B cell (primary cell): Measurements from ENCODE around the gene TRIM41. TPM values are rescaled to one million over a fixed set of nuclear protein-coding genes. Genes with fewer than 3 reads are reported as not detected.

Source experiments
- ATAC-seq: fragments of 200-7000 bp; cut with Tn5 transposase; one replicate; pipeline ENCODE4 v1.10.0; 2021; ENCODE audit warnings: low read depth, mild to moderate bottlenecking, moderate number of reproducible peaks, moderate library complexity
- CTCF ChIA-PET: fragments of 350-600 bp; sonication (Branson Sonifier 250); formaldehyde crosslinking; loops from one replicate; lab custom pipeline; 2021; ENCODE audit warnings: antibody characterized with exemption, inconsistent platforms; lab: Charles Lee
- POLR2A ChIA-PET: fragments of 350-600 bp; sonication (Branson Sonifier 250); formaldehyde crosslinking; loops from one replicate; lab custom pipeline; 2021; ENCODE audit warnings: antibody characterized with exemption; lab: Charles Lee
- DNase-seq: peaks from one replicate; pipeline ENCODE4 v3.0.0; 2013
- H2AFZ ChIP-seq: 2 replicates; pipeline ENCODE4 v1.6.1; 2012; ENCODE audit warnings: mild to moderate bottlenecking, low read depth, low read length; ENCODE audit not compliant: insufficient read depth, poor library complexity, severe bottlenecking
- H3K27ac ChIP-seq, 2 donors: 1 replicate in 1 of 2; 2 replicates in 1 of 2; pipeline ENCODE4 v1.5.1; 2012 to 2013; ENCODE audit warnings: low read length in 2 of 2, mild to moderate bottlenecking in 2 of 2, moderate library complexity in 1 of 2
- H3K27me3 ChIP-seq, 4 experiments: fragments of 200-600 bp in 1 of 4; sonication (generic) in 1 of 4; replicated peaks in 1 of 4; 1 replicate in 2 of 4; 2 replicates in 2 of 4; pipeline versions ENCODE4 v1.6.1 to v1.7.0; 2013 to 2016; ENCODE audit warnings: low read length in 3 of 4, mild to moderate bottlenecking in 2 of 4, mixed read lengths in 1 of 4, moderate library complexity in 1 of 4; ENCODE audit not compliant: insufficient read depth in 4 of 4, control insufficient read depth in 3 of 4; ENCODE audit errors: control extremely low read depth in 1 of 4
- H3K36me3 ChIP-seq, 2 experiments: replicated peaks in 1 of 2; 1 replicate in 1 of 2; 2 replicates in 1 of 2; pipeline versions ENCODE4 v1.6.1 to v1.7.1; 2013; ENCODE audit warnings: low read length in 1 of 2; ENCODE audit not compliant: insufficient read depth in 2 of 2, control insufficient read depth in 1 of 2; ENCODE audit errors: control extremely low read depth in 1 of 2, extremely low read depth in 1 of 2
- H3K4me1 ChIP-seq, 2 donors: fragments of 200-600 bp in 1 of 2; sonication (generic) in 1 of 2; 1 replicate in 1 of 2; 2 replicates in 1 of 2; pipeline versions ENCODE4 v1.5.1 to v1.6.1; 2013 to 2017; ENCODE audit warnings: low read length in 2 of 2; ENCODE audit not compliant: control insufficient read depth in 2 of 2, insufficient read depth in 2 of 2
- H3K4me2 ChIP-seq: replicated peaks from 2 replicates; pipeline ENCODE3; 2012; ENCODE audit warnings: mild to moderate bottlenecking, low read depth, low read length; ENCODE audit not compliant: poor library complexity, severe bottlenecking
- H3K4me3 ChIP-seq, 5 experiments: fragments of 200-600 bp in 1 of 5; sonication (generic) in 1 of 5; 1 replicate in 3 of 5; 2 replicates in 2 of 5; pipeline versions ENCODE4 v1.5.1 to v1.7.0; 2011 to 2016; ENCODE audit warnings: low read length in 4 of 5, mild to moderate bottlenecking in 4 of 5, low read depth in 2 of 5, control low read depth in 1 of 5, moderate library complexity in 1 of 5; ENCODE audit not compliant: insufficient read depth in 1 of 5; ENCODE audit errors: control extremely low read depth in 1 of 5, extremely low read depth in 1 of 5
- H3K79me2 ChIP-seq: fragments of 200-600 bp; sonication (generic); one replicate; pipeline ENCODE4 v1.6.0; 2016; ENCODE audit warnings: low read length; ENCODE audit not compliant: control insufficient read depth, insufficient read depth
- H3K9ac ChIP-seq: fragments of 200-600 bp; sonication (generic); 2 replicates; pipeline ENCODE4 v1.6.1; 2017; ENCODE audit warnings: mild to moderate bottlenecking, low read length, moderate library complexity
- H3K9me3 ChIP-seq, 3 donors: one replicate each; pipeline versions ENCODE4 v1.6.1 to v1.7.1; 2013; ENCODE audit warnings: low read length in 2 of 3; ENCODE audit not compliant: control insufficient read depth in 2 of 3, insufficient read depth in 1 of 3; ENCODE audit errors: control extremely low read depth in 1 of 3
- H4K20me1 ChIP-seq: 2 replicates; pipeline ENCODE4 v1.6.0; 2012; ENCODE audit warnings: mild to moderate bottlenecking, low read length; ENCODE audit not compliant: insufficient read depth, control insufficient read depth, poor library complexity, severe bottlenecking
- H3K27ac Mint-ChIP-seq: one replicate; pipeline ENCODE4 v1.8.0; 2021; ENCODE audit warnings: mixed read lengths
- H3K27me3 Mint-ChIP-seq: one replicate; pipeline ENCODE4 v1.8.0; 2021; ENCODE audit warnings: mixed read lengths
- H3K4me1 Mint-ChIP-seq: one replicate; pipeline ENCODE4 v1.8.0; 2021; ENCODE audit warnings: mixed read lengths
- H3K4me3 Mint-ChIP-seq: one replicate; pipeline ENCODE4 v1.8.0; 2021; ENCODE audit warnings: mixed read lengths
- H3K9me3 Mint-ChIP-seq: one replicate; pipeline ENCODE4 v1.8.0; 2022; ENCODE audit warnings: mixed read lengths; ENCODE audit not compliant: insufficient read depth
- EZH2 ChIP-seq: IDR thresholded peaks from 2 replicates; pipeline ENCODE4 v1.6.1; 2012; ENCODE audit warnings: borderline replicate concordance, low read depth, mild to moderate bottlenecking, moderate library complexity, low read length; ENCODE audit not compliant: insufficient read depth, poor library complexity, severe bottlenecking
- WGBS: methylation state at CpG from one replicate; pipeline ENCODE4 v1.1.5; 2013; ENCODE audit warnings: missing lambda C conversion rate; ENCODE audit not compliant: insufficient coverage; 5-methylcytosine and 5-hydroxymethylcytosine counted together
- intact Hi-C: fragments of 100-400 bp; cut with micrococcal nuclease; formaldehyde crosslinking; loops from one replicate; pipeline ENCODE4 v1.10.0; 2022
- polyA plus RNA-seq: library from polyadenylated mRNA; depleted of rRNA; stranded (reverse); fragments of >200 nt; gene quantifications from 2 replicates; pipeline ENCODE4 v1.2.3, GENCODE V29; 2012
- total RNA-seq, 2 donors: library from RNA; stranded (reverse); fragments of 120-200 nt in 1 of 2; gene quantifications; 1 replicate in 1 of 2; 2 replicates in 1 of 2; pipeline versions ENCODE4 v1.2.3 to v1.2.4, GENCODE V29; 2013 to 2022
- TF ChIP-seq, protein P1 (sequence below): fragments of 200-600 bp; IDR thresholded peaks from one replicate; pipeline ENCODE4 v1.8.0; 2022; ENCODE audit warnings: antibody characterized with exemption, mild to moderate bottlenecking

TRIM41 gene
- total and polyA plus RNA-seq, 2 donors (not counting 1 experiment from before 2014, with no cell fraction given) = 28.4 to 44.3 TPM

DNA sequence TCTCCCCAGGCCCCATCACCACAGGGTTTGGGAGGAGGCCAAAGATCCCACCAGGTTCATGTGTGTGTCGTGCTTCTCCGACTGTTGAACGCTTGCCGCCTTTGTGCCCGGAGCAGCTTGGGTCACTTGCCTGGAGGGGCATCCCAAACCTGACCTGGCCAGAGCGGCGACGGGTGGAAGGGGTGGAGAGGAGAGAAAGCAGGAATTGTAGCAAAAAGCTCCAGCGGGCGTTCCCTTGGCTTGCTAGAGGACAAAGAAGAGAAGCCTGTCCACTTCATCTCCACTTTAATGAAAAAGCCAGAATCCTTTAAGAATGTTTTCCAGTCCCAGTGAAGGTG is 2.9 kb upstream of the TRIM41 start:
- ATAC-seq (no peak), DNase-seq (no peak)
- Histone ChIP-seq H3K9ac (no peak overlapping the region), H3K27me3 (no peaks in the 10 kb centered on the region), H2AFZ (no peak overlapping the region), H3K9me3 (peaks cover 0 to 18% (median 0%) of the 10 kb centered on the region in 3 donors), H3K4me1 (peaks cover 20 to 50% of the 10 kb centered on the region in 2 donors), H3K4me3 (no peak overlapping the region), H3K36me3 (no peaks in the 10 kb centered on the region), H3K27ac (no peak overlapping the region), H3K79me2 (peaks cover 9% of the 10 kb centered on the region), H3K4me2 (no peak overlapping the region), H4K20me1 (no peaks in the 10 kb centered on the region)
- Mint-ChIP-seq H3K27ac (peak overlapping the region; percentile 75), H3K9me3 (no peaks in the 10 kb centered on the region), H3K4me3 (peak overlapping the region; percentile 57), H3K27me3 (no peaks in the 10 kb centered on the region), H3K4me1 (peaks cover 62% of the 10 kb centered on the region)
- TF ChIP-seq EZH2 = no peak
- TF ChIP-seq, protein P1, sequence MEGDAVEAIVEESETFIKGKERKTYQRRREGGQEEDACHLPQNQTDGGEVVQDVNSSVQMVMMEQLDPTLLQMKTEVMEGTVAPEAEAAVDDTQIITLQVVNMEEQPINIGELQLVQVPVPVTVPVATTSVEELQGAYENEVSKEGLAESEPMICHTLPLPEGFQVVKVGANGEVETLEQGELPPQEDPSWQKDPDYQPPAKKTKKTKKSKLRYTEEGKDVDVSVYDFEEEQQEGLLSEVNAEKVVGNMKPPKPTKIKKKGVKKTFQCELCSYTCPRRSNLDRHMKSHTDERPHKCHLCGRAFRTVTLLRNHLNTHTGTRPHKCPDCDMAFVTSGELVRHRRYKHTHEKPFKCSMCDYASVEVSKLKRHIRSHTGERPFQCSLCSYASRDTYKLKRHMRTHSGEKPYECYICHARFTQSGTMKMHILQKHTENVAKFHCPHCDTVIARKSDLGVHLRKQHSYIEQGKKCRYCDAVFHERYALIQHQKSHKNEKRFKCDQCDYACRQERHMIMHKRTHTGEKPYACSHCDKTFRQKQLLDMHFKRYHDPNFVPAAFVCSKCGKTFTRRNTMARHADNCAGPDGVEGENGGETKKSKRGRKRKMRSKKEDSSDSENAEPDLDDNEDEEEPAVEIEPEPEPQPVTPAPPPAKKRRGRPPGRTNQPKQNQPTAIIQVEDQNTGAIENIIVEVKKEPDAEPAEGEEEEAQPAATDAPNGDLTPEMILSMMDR = no peak
- ChIA-PET POLR2A (interaction anchor here (0.8 to 1.0 kb wide), 3 partner anchors 13 to 30 kb away, joined by 3 to 6 read pairs (median 4); no protein-coding TSS in a partner anchor), CTCF (interaction anchor here (1.0 to 1.4 kb wide), 2 partner anchors 30 to 31 kb away, joined by 4 read pairs; no protein-coding TSS in a partner anchor)
- 100% methylated on average over 7 of the region's 10 CpGs for WGBS
- intact Hi-C loops = no loop called here

- Histone ChIP-seq H3K4me3 (peak overlapping the region in 2 of 5 experiments; percentile 68 to 95), H4K20me1 (no peaks in the 10 kb centered on the region), H3K27ac (peak overlapping the region; percentile 95), H3K9me3 (peaks cover 0 to 18% (median 0%) of the 10 kb centered on the region in 3 donors), H3K9ac (no peak overlapping the region), H3K4me1 (peaks cover 22 to 52% of the 10 kb centered on the region in 2 donors), H2AFZ (no peak overlapping the region), H3K4me2 (peak overlapping the region; percentile 95), H3K79me2 (peaks cover 17% of the 10 kb centered on the region), H3K36me3 (no peaks in the 10 kb centered on the region), H3K27me3 (no peaks in the 10 kb centered on the region)
- Mint-ChIP-seq H3K27ac (peak overlapping the region; percentile 98), H3K27me3 (no peaks in the 10 kb centered on the region), H3K9me3 (no peaks in the 10 kb centered on the region), H3K4me3 (peak overlapping the region; percentile 94), H3K4me1 (peaks cover 65% of the 10 kb centered on the region)
- ChIA-PET CTCF (interaction anchor here (1.0 to 3.5 kb wide), 6 partner anchors 14 to 37 kb away, joined by 4 to 48 read pairs (median 8); no protein-coding TSS in a partner anchor), POLR2A (interaction anchor here (0.8 to 3.5 kb wide), 7 partner anchors 14 to 37 kb away, joined by 3 to 74 read pairs (median 6); no protein-coding TSS in a partner anchor)
- 61% methylated on average over 11 of the region's 27 CpGs for WGBS
- TF ChIP-seq, protein P1 = no peak
- TF ChIP-seq EZH2 = no peak
- intact Hi-C loops = no loop called here
- no peak for DNase-seq
- ATAC-seq = no peak
These were observed 1.8 kb upstream of the TRIM41 start for GRCh38 chr5:181221105-181221791.
